GM18519 (cell line): ENCODE measurements around the gene AHSA1.

Experiments
- ATAC-seq: cut with Tn5 transposase; IDR thresholded peaks from one replicate; pipeline ENCODE4 v1.9.1; 2021; ENCODE audit warnings: mild to moderate bottlenecking, moderate library complexity; ENCODE audit not compliant: unreplicated experiment, low FRiP score

The AHSA1 gene

DNA sequence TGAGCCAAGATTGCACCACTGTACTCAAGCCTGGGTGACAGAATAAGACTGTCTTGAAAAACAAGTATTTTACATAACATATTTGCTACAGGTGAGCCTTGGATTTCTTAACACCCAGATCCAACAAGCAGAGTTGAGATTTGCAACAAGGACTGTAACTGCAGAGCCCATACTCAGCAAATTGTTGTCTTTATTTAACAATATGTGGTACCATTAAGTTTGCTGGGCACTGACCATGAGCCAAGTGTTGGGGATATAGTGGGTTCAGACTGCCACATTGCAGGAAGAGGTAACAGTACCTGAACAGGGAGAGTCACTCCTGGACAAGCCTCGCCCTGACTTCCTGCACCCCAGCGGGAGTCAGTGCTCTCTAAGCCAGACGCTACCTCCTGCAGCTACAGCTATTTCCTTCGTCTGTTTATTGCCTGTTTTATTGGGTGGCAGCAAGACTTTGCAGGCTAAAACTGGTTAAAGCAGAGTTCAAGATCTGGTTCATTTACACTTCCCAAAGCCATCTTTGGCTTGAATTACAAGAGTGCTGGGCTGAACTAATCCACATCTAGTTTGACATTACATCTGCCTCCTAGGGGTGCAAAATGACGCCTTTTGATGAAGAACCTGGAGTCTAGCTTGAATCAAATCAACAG, 12.5 kb downstream of the AHSA1 start:
- ATAC-seq: no peak

DNA sequence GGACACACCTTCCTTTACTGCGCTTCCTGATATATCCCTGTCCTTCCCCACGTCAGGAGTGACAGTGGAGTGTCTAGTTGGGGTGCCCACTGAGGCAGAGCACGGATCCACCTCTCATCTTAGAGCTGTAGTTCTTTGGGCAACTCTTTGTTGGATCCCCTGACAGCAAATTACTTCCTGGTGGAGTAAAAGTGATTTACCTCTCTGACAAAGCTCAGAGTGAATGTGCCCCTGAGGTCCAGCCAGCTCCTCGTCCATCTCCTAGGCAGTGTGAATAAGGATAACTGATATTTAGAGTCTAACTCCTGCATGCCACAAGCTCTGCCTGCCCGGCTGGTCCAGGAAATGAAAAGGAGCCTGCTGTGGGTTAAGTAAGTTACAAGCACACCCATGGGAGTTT, 16.0 kb downstream of the AHSA1 start:
- no peak for ATAC-seq

DNA sequence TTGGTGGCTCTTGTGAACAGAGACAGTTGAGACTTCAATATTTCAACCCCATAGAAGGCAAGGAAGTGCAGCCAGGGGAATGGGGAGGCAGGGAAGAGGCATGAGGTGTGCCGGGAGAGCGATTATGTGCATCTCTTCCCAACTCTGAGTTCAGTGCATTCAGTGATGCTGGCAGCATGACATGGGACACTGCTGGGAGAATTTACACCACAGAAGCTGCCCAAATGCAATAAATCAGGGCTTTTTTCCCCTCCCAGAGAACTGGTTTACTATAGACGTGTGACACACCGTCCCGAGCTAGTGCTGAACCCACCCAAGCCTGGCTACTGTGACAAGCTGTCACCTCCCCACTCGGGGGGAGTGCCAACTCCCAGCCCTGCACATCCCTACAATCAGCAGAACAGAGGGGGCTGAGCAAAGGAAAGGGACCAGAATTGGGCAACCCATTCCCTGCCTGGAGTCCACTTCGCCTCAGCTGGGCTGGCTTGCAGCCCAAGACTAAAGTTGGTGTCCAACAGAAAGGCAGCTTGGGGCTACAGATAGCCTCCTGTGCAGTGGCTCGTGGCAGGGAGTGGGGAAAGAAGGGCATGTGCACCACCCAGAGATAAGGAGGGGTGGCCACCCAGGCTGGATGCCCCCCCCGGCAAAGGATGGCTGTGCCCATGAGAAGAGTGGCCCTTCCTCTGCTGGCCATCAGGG, 16.7 kb downstream of the AHSA1 start:
- no peak for ATAC-seq

DNA sequence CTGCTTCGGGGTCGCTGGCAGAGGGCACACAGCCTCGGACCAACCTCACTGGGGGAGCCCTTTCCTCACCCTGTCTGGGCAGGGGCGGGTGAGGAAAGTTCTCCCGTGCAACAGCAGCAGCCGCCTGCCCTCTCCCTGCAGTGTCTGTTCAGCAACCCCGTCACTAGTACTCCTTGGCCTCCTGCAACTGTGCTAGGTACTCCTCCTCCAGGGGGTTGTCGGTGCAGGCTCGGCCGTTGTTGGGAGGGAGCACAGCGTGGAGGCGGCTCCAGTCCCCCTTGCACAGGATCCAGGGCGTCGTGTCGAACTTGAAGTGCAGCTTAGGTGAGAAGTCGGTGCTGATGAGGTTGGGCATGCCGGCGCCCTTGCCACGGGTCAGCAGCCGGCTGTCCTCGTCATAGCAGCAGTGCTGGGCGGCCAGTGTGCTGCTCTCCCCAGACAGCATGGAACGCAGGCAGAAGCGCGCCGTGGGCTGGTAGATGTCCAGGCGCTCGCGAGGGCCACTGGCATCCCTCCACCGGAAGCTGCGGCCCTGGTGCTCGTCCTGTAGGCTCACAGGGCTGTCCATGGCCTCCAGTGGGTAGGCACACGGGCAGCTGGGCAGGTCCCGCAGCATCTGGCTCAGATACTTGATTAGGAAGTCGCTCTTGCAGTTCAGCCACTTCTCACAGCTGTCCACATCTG, 17.7 kb downstream of the AHSA1 start:
- no peak for ATAC-seq

- no peak for ATAC-seq
Measured at GRCh38 chr14:77478029-77478428, 20.1 kb downstream of the AHSA1 start.

GRCh38 chr14:77478796-77479195, 20.9 kb downstream of the AHSA1 start:
- peak; percentile 92 for ATAC-seq

- no peak for ATAC-seq
Measured at GRCh38 chr14:77482422-77482821, 24.5 kb downstream of the AHSA1 start.

GRCh38 chr14:77485256-77485655, 27.4 kb downstream of the AHSA1 start:
- ATAC-seq: no peak

- no peak for ATAC-seq
Measured at GRCh38 chr14:77485901-77486678, 28.2 kb downstream of the AHSA1 start.

DNA sequence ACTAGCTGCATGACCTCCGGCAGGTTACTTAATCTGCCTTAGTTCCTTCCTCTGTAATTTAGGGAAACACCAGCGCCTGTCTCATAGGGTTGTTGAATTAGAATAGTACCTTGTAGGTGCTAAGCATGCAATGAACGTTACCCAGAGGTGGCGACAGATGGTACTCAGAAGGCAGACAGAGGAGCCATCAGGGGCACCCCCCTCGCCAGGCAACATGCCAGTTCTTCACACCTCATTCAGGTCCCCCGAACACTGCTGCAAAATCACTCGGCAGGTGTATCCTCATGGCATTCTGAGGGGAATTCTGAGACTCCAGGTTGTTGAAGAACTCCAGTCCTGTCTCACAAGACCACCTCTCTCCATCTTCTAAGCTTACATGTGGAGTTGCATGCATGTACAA, 30.7 kb downstream of the AHSA1 start:
- no peak for ATAC-seq

DNA sequence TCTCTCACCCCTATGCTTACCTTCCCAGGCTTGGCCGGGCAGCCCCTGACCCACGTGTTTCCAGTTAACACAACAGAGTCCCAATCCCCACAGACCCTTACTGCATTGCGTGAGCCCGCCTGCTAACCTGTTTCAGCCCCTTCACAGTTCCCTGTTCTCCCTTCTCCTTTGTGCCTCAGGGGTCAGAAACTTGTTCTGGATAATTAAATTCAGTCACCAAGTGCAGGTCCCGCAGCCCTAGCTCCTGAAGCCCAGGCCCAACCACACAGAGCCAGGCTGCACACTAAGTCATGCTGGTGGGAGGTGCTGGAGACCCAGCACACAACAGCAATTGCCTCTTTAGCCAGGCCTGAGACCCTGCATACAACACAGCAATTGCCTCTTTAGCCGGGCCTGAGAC, 31.1 kb downstream of the AHSA1 start:
- no peak for ATAC-seq

DNA sequence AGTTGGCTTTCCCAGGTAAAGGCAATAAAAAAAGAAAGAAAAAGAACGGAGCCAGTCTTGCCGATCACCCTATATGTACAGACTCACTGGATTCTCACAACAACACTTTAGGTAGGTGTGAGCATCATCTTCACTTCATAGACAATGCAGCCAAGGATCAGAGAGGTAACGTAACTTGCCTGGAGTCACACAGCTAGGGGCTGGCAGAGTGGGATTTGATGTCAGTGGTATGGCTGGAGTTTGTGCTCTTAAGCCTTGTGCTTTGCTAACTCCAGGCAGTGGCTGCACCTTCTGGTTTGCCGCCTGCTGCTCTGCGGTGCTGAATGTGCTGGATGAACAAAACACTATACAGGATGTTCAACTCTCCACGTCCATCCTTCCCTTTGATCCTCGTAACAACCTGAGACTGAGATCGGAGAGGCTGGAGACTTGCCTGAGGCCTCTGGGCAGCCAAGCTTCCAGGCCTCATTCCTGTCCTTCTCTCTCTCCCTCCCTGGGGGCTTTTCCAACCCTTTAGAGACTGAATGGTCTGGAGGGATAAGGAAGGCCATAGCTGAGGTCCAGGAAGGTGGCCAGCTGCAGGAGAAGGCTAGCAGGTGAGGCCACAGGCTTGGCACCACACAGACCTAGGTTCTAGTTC, 32.6 kb downstream of the AHSA1 start:
- no peak for ATAC-seq

DNA sequence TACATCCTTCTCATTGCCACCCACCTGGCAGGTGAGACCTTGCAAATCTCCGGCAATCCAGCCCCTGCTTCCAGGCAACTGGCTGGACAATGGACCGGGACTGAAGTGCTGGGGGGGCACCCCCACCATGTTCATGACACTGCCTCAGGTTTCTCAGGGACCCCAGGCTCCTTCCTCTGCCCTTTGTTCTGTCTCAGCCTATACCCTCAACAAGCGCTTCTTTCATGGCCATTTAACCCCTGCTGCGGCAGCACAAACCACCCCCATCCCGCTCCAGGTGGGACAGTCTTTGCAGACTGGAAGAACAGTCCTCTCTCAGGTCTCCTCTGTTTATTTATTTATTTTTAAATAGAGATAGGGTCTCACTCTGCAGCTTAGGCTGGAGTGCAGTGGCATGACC, 33.2 kb downstream of the AHSA1 start:
- ATAC-seq: no peak

DNA sequence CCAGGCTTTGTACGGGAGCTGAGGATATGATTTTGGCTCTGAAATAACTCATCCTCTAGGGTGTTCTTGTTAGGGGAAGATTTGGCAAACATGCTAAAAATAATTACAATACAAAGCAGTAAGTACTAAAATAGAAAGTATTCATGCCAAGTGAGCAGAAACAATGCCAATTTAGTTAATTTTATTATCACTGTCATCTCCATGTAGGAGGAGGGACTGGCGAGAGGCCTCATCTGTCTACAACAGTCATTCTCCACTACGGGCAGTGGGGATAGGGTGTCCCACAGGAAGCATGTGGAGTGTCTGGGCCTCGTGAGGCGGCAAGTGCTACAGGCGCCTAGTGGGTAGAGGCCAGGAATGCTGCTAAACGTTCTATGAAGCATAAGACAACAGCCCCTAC, 37.4 kb downstream of the AHSA1 start:
- ATAC-seq: no peak

DNA sequence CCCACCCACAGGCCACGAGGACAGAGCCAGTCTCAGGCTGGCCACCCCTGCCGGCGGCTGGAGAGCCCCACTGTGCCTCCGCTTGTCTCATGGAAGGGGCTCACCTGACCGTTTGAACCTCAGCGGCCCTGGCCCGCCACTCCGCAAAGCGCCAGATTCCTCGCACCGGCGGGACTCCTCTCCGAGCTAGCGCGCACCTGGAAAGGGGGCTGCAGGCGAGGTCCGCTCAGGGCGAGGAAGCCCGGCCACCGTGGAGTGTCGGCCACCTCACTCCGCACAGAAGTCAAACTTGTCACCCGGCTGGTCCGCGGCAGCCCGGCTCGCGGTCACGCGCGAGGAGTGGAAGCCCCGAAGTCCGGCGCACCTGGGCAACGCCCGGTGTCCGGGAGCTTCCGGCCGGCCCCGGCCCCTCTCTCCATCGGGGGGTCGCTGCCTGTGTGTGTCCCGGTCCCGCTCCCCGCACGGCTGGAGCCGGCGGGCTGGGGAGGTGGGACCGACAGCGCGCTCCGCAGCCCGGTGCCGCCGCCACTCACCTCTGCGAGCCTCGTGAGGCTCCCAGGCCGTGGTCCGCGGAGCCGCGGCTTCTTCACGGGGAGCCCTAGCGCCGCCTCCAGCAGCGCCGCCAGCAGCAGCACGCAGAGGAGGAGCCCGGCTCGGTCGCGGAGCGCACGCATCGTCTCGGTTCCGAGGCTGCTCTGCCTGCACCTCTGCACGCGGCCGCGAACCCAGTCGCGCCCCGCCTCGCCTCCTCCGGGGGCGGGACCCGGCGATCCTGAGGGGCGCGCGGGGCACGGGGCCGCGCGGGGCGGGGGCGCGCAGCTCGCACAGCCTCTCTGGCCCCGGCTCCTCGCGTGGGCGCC, 40.5 kb downstream of the AHSA1 start, which contains the start of gene ISM2:
ISM2 (minus strand) TSS at position 697 of the 860 bp plus-strand sequence; CDS start at position 674, 23 bp downstream.
- peak; percentile 70 for ATAC-seq

DNA sequence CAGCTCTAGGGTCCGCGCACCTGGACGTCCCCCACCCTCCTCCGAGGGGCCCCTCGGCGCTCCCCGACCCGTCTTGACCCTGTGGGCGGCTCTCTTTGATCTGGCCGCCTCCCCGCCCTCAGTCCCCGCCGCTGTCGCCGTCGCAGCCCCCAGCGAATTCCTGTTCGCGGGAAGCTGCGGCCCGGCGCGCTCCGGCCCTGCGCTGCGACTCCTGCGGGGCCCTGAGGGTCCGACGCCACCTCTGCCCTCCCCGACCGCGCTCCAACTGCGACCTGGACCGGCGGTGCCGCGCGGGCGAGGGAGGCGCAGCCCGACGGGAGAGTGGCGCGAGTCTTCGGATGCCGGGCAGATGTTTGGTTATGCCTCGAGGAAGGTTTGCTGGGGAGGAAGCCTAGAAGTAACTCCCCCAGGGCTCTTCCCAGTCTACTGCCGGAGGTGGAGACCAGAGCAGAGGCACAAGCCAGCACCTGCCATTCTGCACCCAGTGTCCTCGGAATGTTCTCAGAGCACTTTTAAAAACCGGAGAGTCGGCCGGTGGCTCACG, 41.2 kb downstream of the AHSA1 start:
- ATAC-seq: peak; percentile 10

- ATAC-seq: no peak
Measured at GRCh38 chr14:77502109-77502782, 44.4 kb downstream of the AHSA1 start.

DNA sequence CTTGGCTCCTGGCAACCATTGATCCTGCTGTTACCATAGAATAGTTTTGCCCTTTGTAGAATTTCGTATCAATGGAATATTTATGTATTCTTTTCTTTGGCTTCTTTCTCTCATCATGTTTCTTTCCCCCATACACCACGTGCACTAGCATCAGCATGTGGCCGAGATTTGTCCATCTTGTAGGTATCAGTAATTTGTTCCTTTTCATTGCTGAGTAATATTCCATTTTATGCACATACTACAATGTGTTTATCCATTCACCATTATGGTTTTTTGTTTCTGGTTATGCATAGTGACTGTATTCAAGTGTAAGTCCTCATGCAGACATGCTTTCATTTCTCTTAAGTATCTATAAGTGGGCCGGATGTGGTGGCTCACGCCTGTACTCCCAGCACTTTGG, 45.2 kb downstream of the AHSA1 start:
- no peak for ATAC-seq

DNA sequence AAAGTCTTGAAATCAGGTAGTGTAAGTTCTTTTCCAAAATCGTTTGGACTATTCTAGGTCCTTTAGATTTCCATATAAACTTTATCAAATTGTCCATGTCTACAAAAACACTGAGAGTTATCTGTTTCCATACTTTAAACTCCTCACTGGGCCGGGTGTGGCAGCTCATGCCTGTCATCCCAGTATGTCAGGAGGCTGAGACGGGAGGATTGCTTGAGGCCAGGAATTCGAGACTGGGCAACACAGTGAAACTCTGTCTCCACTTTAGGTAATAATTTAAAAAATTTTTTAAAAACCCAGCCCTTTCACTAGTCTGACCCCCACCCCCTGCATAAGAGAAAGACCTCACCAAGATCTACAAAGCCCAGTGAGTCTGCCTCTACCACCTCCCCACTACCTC, 47.1 kb downstream of the AHSA1 start:
- no peak for ATAC-seq
